Activated CD4-positive, alpha-beta T cell treated with anti-CD3 and anti-CD28 coated beads, Interleukin-2, Interleukin-6, amounts not matched to agents 100 ng/mL and 50 ng/mL, durations not matched to agents 16 hours and 8 hours (primary cell): Measurements from ENCODE around the gene GLO1.
A peak's percentile ranks its signal among the peaks of the same experiment; 100 is the strongest.

ENCODE experiments used
- DNase-seq: peaks from one replicate; pipeline ENCODE4 v3.0.0-alpha.2; 2020

GLO1 gene

GRCh38 chr6:38702558-38703397, at the start of gene GLO1:
GLO1 (minus strand) TSS chr6:38703145; CDS start chr6:38703054, 91 bp downstream.
- DNase-seq, result peak; percentile 98

GRCh38 chr6:38750968-38751615, 48.1 kb upstream of the GLO1 start:
- DNase-seq, result no peak

- DNase-seq, result peak; percentile 17
Observed at GRCh38 chr6:38749473-38749872, 46.5 kb upstream of the GLO1 start.

- no peak for DNase-seq
Observed at GRCh38 chr6:38739532-38739931, 36.6 kb upstream of the GLO1 start.

- DNase-seq, result no peak
Observed at GRCh38 chr6:38738261-38738660, 35.3 kb upstream of the GLO1 start.

- no peak for DNase-seq
Observed at GRCh38 chr6:38736951-38737350, 34.0 kb upstream of the GLO1 start.

GRCh38 chr6:38730140-38730862, 27.4 kb upstream of the GLO1 start:
- DNase-seq, result no peak

GRCh38 chr6:38728203-38728602, 25.3 kb upstream of the GLO1 start:
- no peak for DNase-seq

GRCh38 chr6:38725414-38726183, 22.7 kb upstream of the GLO1 start:
- DNase-seq, result peak; percentile 50

GRCh38 chr6:38724343-38724742, 21.4 kb upstream of the GLO1 start:
- DNase-seq, result no peak

GRCh38 chr6:38723783-38724182, 20.8 kb upstream of the GLO1 start:
- no peak for DNase-seq

- no peak for DNase-seq
Observed at GRCh38 chr6:38722727-38723334, 19.9 kb upstream of the GLO1 start.

GRCh38 chr6:38722038-38722437, 19.1 kb upstream of the GLO1 start:
- DNase-seq, result no peak

- DNase-seq, result peak; percentile 22
Observed at GRCh38 chr6:38720295-38720694, 17.4 kb upstream of the GLO1 start.

- no peak for DNase-seq
Observed at GRCh38 chr6:38719358-38719757, 16.4 kb upstream of the GLO1 start.

GRCh38 chr6:38716825-38717224, 13.9 kb upstream of the GLO1 start:
- DNase-seq, result no peak

- peak; percentile 48 for DNase-seq
Observed at GRCh38 chr6:38715016-38715689, 12.2 kb upstream of the GLO1 start, which contains the start of gene DNAH8. DNAH8 (plus strand) TSS chr6:38715311; CDS start chr6:38722810, 7,499 bp downstream.

- peak; percentile 45 for DNase-seq
Observed at GRCh38 chr6:38714239-38715015, 11.5 kb upstream of the GLO1 start.

GRCh38 chr6:38713812-38714211, 10.9 kb upstream of the GLO1 start:
- DNase-seq, result peak; percentile 87

- no peak for DNase-seq
Observed at GRCh38 chr6:38708496-38708895, 5.6 kb upstream of the GLO1 start.

- no peak for DNase-seq
Observed at GRCh38 chr6:38705924-38706323, 3.0 kb upstream of the GLO1 start.
